Measurements from ENCODE around the gene CCR4.
"Not testable (repeated sequence)": the region's sequence is repeated elsewhere in the genome, so short reads cannot be mapped to it uniquely, and the experiment has no call there.

Gene CCR4

DNA sequence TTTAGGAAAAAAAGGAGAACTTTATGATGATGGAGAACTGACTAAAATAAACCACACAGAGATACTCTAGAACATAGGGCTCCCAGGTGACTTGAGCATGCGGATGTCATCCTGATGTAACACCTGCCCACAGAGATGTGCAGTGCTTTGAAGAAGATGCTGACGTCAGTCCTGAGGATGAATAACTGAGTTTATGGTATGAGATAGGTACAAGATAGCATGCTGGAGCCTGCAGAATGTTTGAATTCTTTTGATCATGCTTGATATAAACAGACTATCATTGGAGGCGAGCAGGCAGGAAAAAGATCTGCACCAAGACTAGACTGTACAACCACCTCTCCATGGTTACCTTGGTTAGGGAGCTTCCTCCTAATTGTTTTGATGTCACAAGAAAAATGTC lies 12.4 kb downstream of the CCR4 start:
- intact Hi-C loops (cut with DNase I; ENCODE audit: low total_unique reads), result no loop called here
- no peak overlapping the region for H3K27ac ChIP-seq
- no peak for DNase-seq

DNA sequence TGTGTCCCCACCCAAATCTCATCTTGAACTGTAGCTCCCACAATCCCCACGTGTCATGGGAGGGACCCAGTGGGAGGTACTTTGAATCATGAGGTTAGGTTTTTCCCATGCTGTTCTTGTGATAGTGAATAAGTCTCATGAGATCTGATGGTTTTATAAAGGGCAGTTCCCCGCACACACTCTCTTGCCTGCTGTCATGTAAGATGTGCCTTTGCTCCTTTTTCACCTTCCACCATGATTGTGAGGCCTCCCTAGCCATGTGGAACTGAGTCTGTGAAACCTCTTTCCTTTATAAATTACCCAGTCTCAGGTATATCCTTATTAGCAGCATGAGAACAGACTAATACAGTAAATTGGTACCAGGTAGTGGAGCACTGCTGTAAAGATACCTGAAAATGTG lies 13.3 kb downstream of the CCR4 start:
- H3K4me3 ChIP-seq; H3K27ac ChIP-seq; H3K9me3 ChIP-seq; H3K36me3 ChIP-seq; intact Hi-C loops (cut with DNase I; ENCODE audit: low total_unique reads); H3K27me3 ChIP-seq; DNase-seq: not testable (repeated sequence)
- peaks cover 0 to 12% (median 0%) of the 10 kb centered on the region in 4 donors for H3K4me1 ChIP-seq

More for the DNA sequence above, 12.4 kb downstream of the CCR4 start:
- peaks cover 0 to 6% (median 0%) of the 10 kb centered on the region in 3 donors for H3K9me3 ChIP-seq
- H3K4me3 ChIP-seq, result no peak overlapping the region
- no peaks in the 10 kb centered on the region for H3K27me3 ChIP-seq
- no peaks in the 10 kb centered on the region for H3K36me3 ChIP-seq
- TF ChIP-seq, protein P1, sequence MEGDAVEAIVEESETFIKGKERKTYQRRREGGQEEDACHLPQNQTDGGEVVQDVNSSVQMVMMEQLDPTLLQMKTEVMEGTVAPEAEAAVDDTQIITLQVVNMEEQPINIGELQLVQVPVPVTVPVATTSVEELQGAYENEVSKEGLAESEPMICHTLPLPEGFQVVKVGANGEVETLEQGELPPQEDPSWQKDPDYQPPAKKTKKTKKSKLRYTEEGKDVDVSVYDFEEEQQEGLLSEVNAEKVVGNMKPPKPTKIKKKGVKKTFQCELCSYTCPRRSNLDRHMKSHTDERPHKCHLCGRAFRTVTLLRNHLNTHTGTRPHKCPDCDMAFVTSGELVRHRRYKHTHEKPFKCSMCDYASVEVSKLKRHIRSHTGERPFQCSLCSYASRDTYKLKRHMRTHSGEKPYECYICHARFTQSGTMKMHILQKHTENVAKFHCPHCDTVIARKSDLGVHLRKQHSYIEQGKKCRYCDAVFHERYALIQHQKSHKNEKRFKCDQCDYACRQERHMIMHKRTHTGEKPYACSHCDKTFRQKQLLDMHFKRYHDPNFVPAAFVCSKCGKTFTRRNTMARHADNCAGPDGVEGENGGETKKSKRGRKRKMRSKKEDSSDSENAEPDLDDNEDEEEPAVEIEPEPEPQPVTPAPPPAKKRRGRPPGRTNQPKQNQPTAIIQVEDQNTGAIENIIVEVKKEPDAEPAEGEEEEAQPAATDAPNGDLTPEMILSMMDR (IDR thresholded peaks at IDR 0.05), result no peak
- H3K4me1 ChIP-seq, result peaks cover 0 to 4% (median 0%) of the 10 kb centered on the region in 4 donors

DNA sequence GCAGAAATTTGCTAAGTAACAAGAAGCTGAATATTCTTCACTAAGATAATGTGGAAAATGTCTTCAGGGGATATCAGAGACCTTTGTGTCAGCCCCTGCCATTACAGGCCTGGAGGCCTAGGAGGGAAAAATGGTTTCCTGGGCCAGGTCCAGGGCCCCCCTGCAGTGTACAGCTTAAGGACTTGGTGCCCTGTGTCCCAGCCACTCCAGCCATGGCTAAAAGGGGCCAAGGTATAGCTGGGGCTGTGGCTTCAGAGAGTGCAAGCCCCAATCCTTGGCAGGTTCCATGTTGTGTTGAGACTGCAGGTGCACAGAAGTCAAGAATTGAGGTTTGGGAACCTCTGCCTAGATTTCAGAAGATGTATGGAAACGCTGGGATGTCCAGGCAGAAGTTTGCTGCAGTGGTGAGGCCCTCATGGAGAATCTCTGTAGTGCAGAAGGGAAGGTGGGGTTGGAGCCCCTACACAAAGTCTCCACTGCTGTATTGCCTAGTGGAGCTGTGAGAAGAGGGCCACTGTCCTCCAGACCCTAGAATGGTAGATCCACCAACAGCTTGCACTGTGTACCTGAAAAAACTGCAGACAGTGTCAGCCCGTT lies 14.3 kb downstream of the CCR4 start:
- peaks cover 0 to 12% (median 0%) of the 10 kb centered on the region in 4 donors for H3K4me1 ChIP-seq

DNA sequence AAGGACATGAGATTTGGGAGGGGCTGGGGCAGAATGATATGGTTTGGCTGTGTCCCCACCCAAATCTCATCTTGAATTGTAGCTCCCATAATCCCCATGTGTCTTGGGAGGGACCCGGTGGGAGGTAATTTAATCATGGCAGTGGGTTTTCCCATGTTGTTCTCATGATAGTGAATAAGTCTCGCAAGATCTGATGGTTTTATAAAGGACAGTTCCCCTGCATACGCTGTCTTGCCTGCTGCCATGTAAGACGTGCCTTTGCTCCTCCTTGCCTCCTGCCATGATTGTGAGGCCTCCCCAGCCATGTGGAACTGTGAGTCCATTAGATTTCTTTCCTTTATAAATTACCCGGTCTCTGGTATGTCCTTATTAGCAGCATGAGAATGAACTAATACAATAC lies 15.2 kb downstream of the CCR4 start:
- H3K27me3 ChIP-seq; H3K27ac ChIP-seq; H3K4me3 ChIP-seq; DNase-seq; H3K9me3 ChIP-seq; intact Hi-C loops (cut with DNase I; ENCODE audit: low total_unique reads); H3K36me3 ChIP-seq: not testable (repeated sequence)
- peaks cover 0 to 12% (median 0%) of the 10 kb centered on the region in 4 donors for H3K4me1 ChIP-seq

More for the DNA sequence above, 14.3 kb downstream of the CCR4 start:
- H3K36me3 ChIP-seq; H3K4me3 ChIP-seq; intact Hi-C loops (cut with DNase I; ENCODE audit: low total_unique reads); DNase-seq; H3K9me3 ChIP-seq; H3K27me3 ChIP-seq; H3K27ac ChIP-seq: not testable (repeated sequence)

DNA sequence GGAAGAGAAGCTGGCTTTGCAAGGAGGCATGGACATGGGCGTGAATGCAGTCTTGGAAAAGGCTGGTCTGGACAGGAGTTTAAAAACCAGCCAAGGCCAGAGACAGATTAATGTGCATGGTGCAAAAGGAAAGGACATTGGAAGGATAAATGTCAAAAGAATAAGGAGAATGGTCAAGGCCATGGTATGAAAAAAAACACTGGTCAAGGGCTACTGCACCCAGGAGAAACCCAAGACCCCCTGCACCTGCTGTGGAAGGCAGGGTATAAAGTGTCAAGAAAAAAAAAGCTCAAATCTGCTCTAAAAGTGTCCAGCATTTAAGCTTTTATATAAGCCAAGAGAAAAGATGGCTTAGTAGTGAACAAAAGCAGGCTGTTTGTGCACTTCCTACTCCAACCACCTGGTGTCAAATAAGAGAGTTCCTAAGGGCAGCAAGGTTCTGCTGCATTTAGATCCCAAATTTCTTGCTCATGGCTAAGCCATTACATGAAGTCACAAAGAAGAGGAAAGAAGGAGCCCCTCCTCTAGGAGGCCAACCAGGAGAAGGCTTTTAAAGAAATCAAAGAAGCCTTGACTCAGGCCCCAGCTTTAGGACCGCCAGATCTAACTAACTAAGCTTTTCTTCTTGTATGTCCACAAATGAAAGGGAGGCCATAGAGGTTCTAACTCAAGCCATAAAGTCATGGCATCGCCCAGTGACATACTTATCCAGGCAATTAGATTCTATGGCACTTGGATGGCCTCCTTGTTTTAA lies 16.9 kb downstream of the CCR4 start:
- DNase-seq, result no peak
- Histone ChIP-seq H3K36me3 (no peaks in the 10 kb centered on the region), H3K4me1 (peaks cover 0 to 12% (median 0%) of the 10 kb centered on the region in 4 donors), H3K9me3 (peaks cover 0 to 6% (median 0%) of the 10 kb centered on the region in 3 donors), H3K4me3 (no peak overlapping the region), H3K27me3 (no peaks in the 10 kb centered on the region), H3K27ac (no peak overlapping the region)
- intact Hi-C loops (cut with DNase I; ENCODE audit: low total_unique reads), result no loop called here
- TF ChIP-seq, protein P1 (IDR thresholded peaks at IDR 0.05), result no peak

DNA sequence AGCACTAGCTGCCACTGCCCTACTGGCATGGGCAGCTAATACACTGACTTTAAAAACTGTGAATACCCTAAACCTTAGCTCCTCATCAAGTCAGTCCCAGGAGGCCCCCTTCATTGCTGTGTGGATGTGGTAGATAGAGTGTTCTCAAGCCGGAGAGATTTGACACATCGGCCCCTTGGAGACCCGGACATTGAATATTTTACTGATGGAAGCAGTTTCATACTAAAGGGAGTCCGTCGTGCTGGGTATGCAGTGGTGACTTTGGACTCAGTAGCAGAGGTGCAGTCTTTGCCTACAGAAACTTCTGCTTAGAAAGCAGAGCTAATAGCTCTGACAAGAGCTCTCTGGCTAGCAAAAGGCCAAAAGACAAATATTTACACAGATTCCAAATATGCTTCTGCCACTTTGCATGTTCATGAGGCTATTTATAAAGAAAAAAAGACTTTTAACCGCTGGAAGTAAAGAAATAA lies 17.5 kb downstream of the CCR4 start:
- no peak overlapping the region for H3K27ac ChIP-seq
- no peaks in the 10 kb centered on the region for H3K27me3 ChIP-seq
- H3K9me3 ChIP-seq, result peaks cover 0 to 6% (median 0%) of the 10 kb centered on the region in 3 donors
- DNase-seq, result no peak
- TF ChIP-seq, protein P1 (IDR thresholded peaks at IDR 0.05), result no peak
- H3K4me1 ChIP-seq, result peaks cover 0 to 12% (median 0%) of the 10 kb centered on the region in 4 donors
- H3K4me3 ChIP-seq, result no peak overlapping the region
- intact Hi-C loops (cut with DNase I; ENCODE audit: low total_unique reads), result no loop called here
- H3K36me3 ChIP-seq, result no peaks in the 10 kb centered on the region

DNA sequence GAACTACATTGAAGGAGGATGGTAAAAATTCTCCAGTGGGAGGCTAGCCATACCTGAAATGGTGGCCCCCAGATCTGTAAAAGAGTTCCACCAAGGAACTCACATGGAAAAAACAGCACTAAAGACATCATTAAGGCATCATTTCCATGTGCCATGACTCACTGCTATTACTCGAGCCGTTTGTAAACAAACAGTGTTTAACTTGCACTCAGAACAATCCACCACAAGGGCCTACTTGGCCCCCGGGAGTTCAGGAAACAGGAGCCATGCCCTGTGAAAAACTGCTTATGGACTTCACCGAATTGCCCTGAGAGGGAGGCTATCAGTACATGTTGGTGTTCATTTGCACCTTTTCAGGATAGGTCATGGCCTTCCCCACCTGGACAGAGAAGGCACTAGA lies 18.2 kb downstream of the CCR4 start:
- intact Hi-C loops (cut with DNase I; ENCODE audit: low total_unique reads), result no loop called here
- Histone ChIP-seq H3K27ac (no peak overlapping the region), H3K4me1 (peaks cover 0 to 12% (median 0%) of the 10 kb centered on the region in 4 donors), H3K4me3 (no peak overlapping the region), H3K27me3 (no peaks in the 10 kb centered on the region), H3K36me3 (no peaks in the 10 kb centered on the region), H3K9me3 (peaks cover 0 to 6% (median 0%) of the 10 kb centered on the region in 3 donors)
- DNase-seq, result no peak
- TF ChIP-seq, protein P1 (IDR thresholded peaks at IDR 0.05), result no peak

DNA sequence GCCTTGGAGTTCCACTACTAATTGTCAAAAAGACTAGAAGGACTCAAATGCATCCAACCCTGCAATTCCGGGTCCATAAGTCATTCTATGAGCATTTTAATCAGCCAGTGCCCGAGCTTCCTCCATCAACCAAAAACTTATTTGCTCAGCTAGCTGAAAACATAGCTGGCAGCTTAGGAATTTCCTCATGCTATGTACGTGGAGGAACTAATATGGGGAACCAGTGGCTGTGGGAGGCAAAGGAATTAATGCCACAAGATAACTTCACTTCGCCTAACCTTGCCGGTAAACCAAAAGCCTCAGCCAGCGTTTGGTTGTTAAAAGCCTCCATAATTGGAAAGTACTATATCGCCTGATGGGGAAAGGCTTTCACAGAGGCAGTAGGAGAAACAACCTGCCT lies 19.8 kb downstream of the CCR4 start:
- H3K9me3 ChIP-seq; H3K4me3 ChIP-seq; H3K27me3 ChIP-seq; H3K27ac ChIP-seq; intact Hi-C loops (cut with DNase I; ENCODE audit: low total_unique reads); H3K36me3 ChIP-seq; DNase-seq: not testable (repeated sequence)
- H3K4me1 ChIP-seq, result peaks cover 0 to 12% (median 0%) of the 10 kb centered on the region in 4 donors

All from tibial artery (tissue), 4 donors.